Kidney (tissue), 14 donors: ENCODE data around the gene MASP2. TPM values are rescaled to one million over a fixed set of nuclear protein-coding genes. Genes with fewer than 3 reads are reported as not detected.
A peak's percentile ranks its signal among the peaks of the same experiment; 100 is the strongest.

ENCODE experiments used
- DNase-seq, 5 donors: peaks; one replicate each; pipeline ENCODE4 v3.0.0-alpha.2; 2013 to 2020
- FAIRE-seq: peaks from 2 replicates; lab custom pipeline; 2012; peaks lifted over from hg19 to GRCh38; lab: Jason Lieb, UNC
- H3K27ac ChIP-seq, 2 donors: one replicate each; pipeline ENCODE4 v1.7.0; 2013; ENCODE audit warnings: low read depth in 2 of 2, low read length in 2 of 2, inconsistent platforms in 1 of 2
- H3K27me3 ChIP-seq: one replicate; pipeline ENCODE4 v1.7.1; 2013; ENCODE audit warnings: low read length, inconsistent platforms; ENCODE audit not compliant: control insufficient read depth, insufficient read depth
- H3K36me3 ChIP-seq, 3 donors: one replicate each; pipeline versions ENCODE4 v1.7.0 to v1.7.1; 2013; ENCODE audit warnings: low read length in 3 of 3, control low read depth in 1 of 3, inconsistent platforms in 1 of 3; ENCODE audit not compliant: insufficient read depth in 3 of 3, control insufficient read depth in 2 of 3
- H3K4me1 ChIP-seq, 3 donors: one replicate each; pipeline versions ENCODE4 v1.7.0 to v1.7.1; 2013; ENCODE audit warnings: low read length in 3 of 3, inconsistent platforms in 1 of 3, low read depth in 1 of 3; ENCODE audit not compliant: control insufficient read depth in 2 of 3, insufficient read depth in 2 of 3
- H3K4me3 ChIP-seq, 3 donors: one replicate each; pipeline versions ENCODE4 v1.7.0 to v1.8.1; 2013; ENCODE audit warnings: low read length in 3 of 3, control low read depth in 1 of 3, inconsistent platforms in 1 of 3
- H3K9ac ChIP-seq, 3 donors: one replicate each; pipeline versions ENCODE4 v1.7.0 to v1.7.1; 2013; ENCODE audit warnings: low read length in 3 of 3, control low read depth in 1 of 3, inconsistent platforms in 1 of 3
- H3K9me3 ChIP-seq, 3 donors: one replicate each; pipeline versions ENCODE4 v1.7.0 to v1.7.1; 2013; ENCODE audit warnings: low read length in 3 of 3, control low read depth in 1 of 3, inconsistent platforms in 1 of 3; ENCODE audit not compliant: control insufficient read depth in 2 of 3, insufficient read depth in 1 of 3
- intact Hi-C: fragments of 100-400 bp; cut with DNase I; formaldehyde crosslinking; loops from one replicate; pipeline ENCODE4 v1.11.1; 2022
- polyA plus RNA-seq: library from polyadenylated mRNA; stranded (reverse); fragments of 350-450 nt; fragmentation: Illumina TruSeq; extraction: RNeasy Lipid Tissue Mini Kit (QIAGEN cat#74804); gene quantifications from one replicate; pipeline ENCODE4 v1.2.3, GENCODE V29; 2014; ENCODE audit warnings: low read depth, low replicate concordance; ENCODE audit not compliant: insufficient read depth
- total RNA-seq: library from RNA; stranded (reverse); fragmentation: NEBNext Ultra II Directional; extraction: Animal tissue kit (Norgen Biotek cat#: 25700); gene quantifications from one replicate; pipeline ENCODE4 v1.2.1, GENCODE V29; 2021
- TF ChIP-seq, protein P1 (sequence below): IDR thresholded peaks from 3 replicates; pipeline ENCODE4 v1.5.1; 2012; ENCODE audit warnings: mild to moderate bottlenecking, moderate library complexity, borderline replicate concordance; ENCODE audit not compliant: insufficient read depth; ENCODE audit errors: extremely low read depth
- donor health status: control.
- donor health status: control.
- donor health status: control.
- donor health status: control.
- donor health status: control.
- donor health status: DM: yes; HTN: yes; CAD: no.
- donor health status: Normal renal cell carcinoma (clear cell type).

The MASP2 gene
- total and polyA plus RNA-seq, 2 donors from 2014 or later = not detected

DNA sequence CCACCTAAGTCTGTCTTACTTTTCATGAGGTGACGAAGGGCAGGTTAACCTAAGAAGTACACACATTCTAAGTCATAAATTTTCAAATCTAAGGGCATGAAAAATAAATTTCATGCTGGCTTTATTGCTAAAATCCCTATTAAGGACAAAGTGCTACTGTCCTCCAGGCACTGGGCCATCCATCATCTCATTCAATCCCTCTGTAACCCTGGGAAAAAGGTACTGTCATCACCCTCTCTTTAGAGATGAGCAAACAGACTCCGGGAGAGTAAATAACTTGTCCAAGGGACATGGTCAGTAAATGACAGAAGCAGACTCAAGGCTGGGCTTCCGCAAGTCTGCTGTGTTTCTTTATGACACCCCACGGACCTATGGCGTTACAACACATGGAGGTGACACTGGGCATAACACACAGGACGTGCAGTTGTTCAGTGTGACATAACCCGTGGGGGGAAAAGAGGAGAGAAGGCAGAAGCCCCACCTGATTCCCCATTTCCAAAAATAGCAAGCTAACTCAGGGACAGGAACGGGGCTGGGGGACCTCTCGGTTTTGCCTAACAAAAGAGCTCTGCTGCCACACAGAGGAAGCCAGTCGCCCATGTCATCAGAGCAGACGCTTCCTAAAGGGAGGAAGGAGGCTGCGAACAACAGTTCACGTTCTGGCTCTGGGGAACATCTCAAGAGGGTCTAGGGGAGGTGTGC is 25.3 kb upstream of the MASP2 start:
- H3K27ac ChIP-seq = no peak overlapping the region
- TF ChIP-seq, protein P1, sequence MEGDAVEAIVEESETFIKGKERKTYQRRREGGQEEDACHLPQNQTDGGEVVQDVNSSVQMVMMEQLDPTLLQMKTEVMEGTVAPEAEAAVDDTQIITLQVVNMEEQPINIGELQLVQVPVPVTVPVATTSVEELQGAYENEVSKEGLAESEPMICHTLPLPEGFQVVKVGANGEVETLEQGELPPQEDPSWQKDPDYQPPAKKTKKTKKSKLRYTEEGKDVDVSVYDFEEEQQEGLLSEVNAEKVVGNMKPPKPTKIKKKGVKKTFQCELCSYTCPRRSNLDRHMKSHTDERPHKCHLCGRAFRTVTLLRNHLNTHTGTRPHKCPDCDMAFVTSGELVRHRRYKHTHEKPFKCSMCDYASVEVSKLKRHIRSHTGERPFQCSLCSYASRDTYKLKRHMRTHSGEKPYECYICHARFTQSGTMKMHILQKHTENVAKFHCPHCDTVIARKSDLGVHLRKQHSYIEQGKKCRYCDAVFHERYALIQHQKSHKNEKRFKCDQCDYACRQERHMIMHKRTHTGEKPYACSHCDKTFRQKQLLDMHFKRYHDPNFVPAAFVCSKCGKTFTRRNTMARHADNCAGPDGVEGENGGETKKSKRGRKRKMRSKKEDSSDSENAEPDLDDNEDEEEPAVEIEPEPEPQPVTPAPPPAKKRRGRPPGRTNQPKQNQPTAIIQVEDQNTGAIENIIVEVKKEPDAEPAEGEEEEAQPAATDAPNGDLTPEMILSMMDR = no peak
- no peaks in the 10 kb centered on the region for H3K9me3 ChIP-seq
- intact Hi-C loops = no loop called here
- H3K9ac ChIP-seq = no peak overlapping the region
- no peaks in the 10 kb centered on the region for H3K27me3 ChIP-seq
- H3K4me3 ChIP-seq = no peak overlapping the region
- no peak for FAIRE-seq
- H3K36me3 ChIP-seq = peaks cover 11 to 74% (median 56%) of the 10 kb centered on the region in 3 donors
- no peaks in the 10 kb centered on the region for H3K4me1 ChIP-seq
- peak in 1 of 5 donors; percentile 26 for DNase-seq

GRCh38 chr1:11071463-11072215 is 24.6 kb upstream of the MASP2 start:
- no peaks in the 10 kb centered on the region for H3K4me1 ChIP-seq
- H3K27me3 ChIP-seq = no peaks in the 10 kb centered on the region
- no peak overlapping the region for H3K27ac ChIP-seq
- FAIRE-seq (no peak), DNase-seq (peak in 1 of 5 donors; percentile 41)
- H3K9ac ChIP-seq = no peak overlapping the region
- TF ChIP-seq, protein P1 = no peak
- no peak overlapping the region for H3K4me3 ChIP-seq
- intact Hi-C loops = no loop called here
- H3K9me3 ChIP-seq = no peaks in the 10 kb centered on the region
- H3K36me3 ChIP-seq = peaks cover 11 to 69% (median 51%) of the 10 kb centered on the region in 3 donors

DNA sequence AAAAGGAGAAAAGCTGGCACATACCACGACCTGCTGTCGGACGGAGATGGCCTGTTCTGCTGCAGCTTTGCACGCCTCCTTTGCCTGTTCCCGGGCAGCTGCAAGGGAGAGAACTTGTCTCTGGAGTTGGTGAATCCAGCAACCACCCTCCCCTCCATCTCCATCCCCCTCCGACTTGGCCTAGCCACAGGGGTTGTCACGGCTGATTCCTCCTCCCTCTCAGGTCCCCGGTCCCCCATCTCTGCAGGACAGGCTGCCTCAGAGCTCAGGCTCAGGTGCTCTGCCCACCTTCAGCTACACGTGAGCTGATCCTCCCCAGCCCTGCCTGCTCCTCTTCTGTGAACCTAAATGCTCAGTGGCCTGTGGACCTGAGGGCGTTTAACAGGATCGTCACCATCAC is 23.8 kb upstream of the MASP2 start:
- FAIRE-seq (no peak), DNase-seq (peak in 1 of 5 donors; percentile 35)
- Histone ChIP-seq H3K4me1 (no peaks in the 10 kb centered on the region), H3K27ac (no peak overlapping the region), H3K9me3 (no peaks in the 10 kb centered on the region), H3K4me3 (no peak overlapping the region), H3K36me3 (peaks cover 11 to 66% (median 47%) of the 10 kb centered on the region in 3 donors), H3K9ac (no peak overlapping the region), H3K27me3 (no peaks in the 10 kb centered on the region)
- TF ChIP-seq, protein P1 = no peak
- intact Hi-C loops = no loop called here
